Epithelial cell of esophagus (primary cell): ENCODE results near the gene SLC44A1.
"Not testable (repeated sequence)": the region's sequence is repeated elsewhere in the genome, so short reads cannot be mapped to it uniquely, and the experiment has no call there.

Experiments
- DNase-seq: peaks from one replicate; pipeline ENCODE4 v3.0.0; 2010; ENCODE audit warnings: low read depth
- H3K4me3 ChIP-seq: 2 replicates; pipeline ENCODE4 v1.5.1; 2011; ENCODE audit warnings: mild to moderate bottlenecking, low read length, control low read depth
- TF ChIP-seq, protein P1 (sequence below): IDR thresholded peaks from 2 replicates; pipeline ENCODE4 v1.5.1; 2011; ENCODE audit warnings: low read depth, mild to moderate bottlenecking, low read length, control low read depth, inconsistent platforms; ENCODE audit not compliant: insufficient read depth; ENCODE audit errors: missing control alignments

The SLC44A1 gene

DNA sequence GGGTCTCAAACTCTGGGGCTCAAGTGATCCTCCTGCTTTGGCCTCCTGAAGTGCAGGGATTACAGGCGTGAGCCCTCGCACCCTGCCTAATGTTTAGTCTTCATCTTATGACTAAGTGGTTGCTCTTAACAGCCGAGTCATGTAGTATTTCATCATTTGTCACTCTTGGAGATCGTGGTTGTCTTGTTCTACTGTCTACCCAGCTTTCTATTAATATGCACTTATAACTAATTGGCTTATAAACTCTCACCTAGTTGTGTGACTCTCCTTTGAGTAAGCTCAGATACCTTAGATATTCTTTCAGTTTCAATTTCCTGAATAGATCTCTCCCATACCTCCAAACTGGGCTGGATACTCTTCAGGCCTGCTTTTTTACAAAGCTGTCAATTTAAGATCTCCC lies 19.9 kb downstream of the SLC44A1 start:
- DNase-seq, result peak; percentile 84
- TF ChIP-seq, protein P1, sequence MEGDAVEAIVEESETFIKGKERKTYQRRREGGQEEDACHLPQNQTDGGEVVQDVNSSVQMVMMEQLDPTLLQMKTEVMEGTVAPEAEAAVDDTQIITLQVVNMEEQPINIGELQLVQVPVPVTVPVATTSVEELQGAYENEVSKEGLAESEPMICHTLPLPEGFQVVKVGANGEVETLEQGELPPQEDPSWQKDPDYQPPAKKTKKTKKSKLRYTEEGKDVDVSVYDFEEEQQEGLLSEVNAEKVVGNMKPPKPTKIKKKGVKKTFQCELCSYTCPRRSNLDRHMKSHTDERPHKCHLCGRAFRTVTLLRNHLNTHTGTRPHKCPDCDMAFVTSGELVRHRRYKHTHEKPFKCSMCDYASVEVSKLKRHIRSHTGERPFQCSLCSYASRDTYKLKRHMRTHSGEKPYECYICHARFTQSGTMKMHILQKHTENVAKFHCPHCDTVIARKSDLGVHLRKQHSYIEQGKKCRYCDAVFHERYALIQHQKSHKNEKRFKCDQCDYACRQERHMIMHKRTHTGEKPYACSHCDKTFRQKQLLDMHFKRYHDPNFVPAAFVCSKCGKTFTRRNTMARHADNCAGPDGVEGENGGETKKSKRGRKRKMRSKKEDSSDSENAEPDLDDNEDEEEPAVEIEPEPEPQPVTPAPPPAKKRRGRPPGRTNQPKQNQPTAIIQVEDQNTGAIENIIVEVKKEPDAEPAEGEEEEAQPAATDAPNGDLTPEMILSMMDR, result no peak
- H3K4me3 ChIP-seq, result no peak overlapping the region

DNA sequence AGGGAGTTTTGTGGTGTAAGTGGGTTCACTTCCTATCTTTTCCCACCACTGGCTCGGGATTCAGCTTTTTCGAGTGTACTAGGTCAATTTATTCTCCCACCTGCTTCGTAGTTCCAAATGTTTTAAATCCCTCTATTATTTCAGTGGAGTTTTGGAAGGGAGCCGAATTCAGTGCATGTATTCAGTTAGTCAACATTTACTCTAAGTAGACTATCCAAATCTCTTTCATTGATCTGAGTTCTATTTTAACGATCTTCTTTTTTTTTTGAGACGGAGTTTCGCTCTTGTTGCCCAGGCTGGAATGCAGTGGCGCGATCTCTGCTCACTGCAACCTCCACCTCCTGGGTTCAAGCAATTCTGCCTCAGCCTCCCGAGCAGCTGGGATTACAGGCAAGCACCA lies 23.8 kb downstream of the SLC44A1 start:
- H3K4me3 ChIP-seq, DNase-seq: not testable (repeated sequence)

DNA sequence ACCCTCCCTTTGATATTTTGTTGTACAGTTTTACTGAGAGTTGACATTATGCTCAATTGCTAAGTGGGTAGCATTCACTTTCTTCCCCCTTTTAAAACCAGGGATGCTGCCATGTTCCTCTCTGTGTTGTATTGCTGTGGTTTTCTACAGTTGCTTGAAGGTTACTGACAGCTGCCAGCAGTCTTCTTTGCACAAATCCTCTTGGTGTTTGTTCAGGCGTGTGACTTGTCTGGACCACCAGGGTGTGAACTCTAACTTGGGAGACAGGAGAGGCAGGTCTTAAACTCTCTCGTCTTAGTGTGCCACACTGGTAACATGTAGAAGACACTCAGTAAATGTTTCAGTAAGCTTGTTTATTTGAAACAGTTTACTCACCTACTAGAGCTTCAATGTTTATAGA lies 25.1 kb downstream of the SLC44A1 start:
- no peak overlapping the region for H3K4me3 ChIP-seq
- DNase-seq, result no peak
- TF ChIP-seq, protein P1, result no peak

DNA sequence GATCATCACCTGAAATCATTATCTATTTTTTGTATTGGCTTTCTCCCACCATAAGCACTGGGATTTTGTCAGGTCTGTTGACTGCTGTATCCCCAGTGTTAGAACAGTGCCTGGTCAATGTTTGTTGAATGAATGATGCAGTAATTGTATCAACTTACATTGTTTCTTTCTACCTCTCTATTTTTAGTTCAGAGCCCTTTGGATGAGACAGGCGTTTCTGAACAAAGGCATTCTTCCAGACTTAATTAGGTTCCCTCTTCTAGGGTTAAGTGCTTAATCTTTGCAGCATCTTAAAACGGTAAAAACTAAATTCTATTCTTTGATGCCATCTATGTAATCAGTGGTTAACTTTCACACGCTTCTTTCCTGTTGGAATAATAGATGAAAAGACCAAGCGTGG lies 26.3 kb downstream of the SLC44A1 start:
- TF ChIP-seq, protein P1, result no peak
- DNase-seq, result no peak
- H3K4me3 ChIP-seq, result no peak overlapping the region

DNA sequence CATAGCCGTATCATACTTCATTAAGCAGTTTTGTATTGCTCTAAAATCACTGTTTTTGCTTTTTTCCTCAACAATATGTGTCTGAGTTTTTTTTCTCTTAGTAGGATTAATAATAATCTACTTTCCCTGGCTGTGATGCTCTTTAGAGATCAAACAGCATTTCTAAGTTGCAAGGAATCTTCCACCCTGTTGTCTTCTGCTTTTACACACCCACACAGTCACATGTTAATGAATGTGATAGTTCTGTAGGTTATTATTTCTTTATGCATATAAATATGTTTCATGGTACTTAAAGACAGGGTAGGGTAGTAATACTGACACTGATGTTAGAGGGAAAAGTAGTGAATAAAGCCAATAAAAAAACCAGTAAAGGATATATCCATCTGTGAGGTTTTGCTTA lies 29.3 kb downstream of the SLC44A1 start:
- no peak for DNase-seq
- TF ChIP-seq, protein P1, result no peak
- H3K4me3 ChIP-seq, result no peak overlapping the region

DNA sequence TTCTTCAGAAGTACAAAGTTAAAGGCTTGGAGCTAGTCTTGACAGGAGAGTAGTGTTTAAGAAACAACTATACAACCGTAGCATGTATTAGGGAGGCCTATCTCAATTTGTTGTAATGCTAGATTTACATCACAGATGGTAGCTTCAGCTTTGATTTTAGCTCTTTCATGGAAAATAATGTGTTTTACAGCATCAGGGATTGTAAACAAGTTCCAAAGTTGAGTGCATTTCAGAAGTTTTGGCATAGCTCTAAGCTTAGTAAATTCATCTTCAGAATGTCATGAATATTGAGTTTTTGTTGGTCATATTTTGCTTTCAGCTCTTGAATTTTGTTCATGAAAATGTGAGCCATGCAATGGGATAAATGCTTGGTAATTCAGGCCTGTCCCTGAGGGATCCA lies 30.7 kb downstream of the SLC44A1 start:
- no peak overlapping the region for H3K4me3 ChIP-seq

DNA sequence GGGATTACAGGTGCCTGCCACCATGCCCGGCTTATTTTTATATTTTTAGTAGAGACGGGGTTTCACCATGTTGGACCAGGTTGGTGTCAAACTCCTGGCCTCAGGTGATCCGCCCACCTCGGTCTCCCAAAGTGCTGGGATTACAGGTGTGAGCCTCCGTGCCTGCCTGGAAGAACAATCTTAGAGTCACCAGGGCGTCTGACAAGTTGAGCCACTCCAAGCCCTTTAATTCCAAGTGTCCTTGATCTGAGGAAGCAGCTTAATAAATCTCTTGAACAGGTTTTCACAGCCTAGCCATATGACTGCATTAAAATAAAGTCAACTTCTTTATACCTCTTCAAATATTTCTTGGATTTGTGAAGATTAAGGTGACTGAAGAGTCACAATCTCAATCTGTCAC lies 31.5 kb downstream of the SLC44A1 start:
- H3K4me3 ChIP-seq, result no peak overlapping the region
- no peak for DNase-seq
- TF ChIP-seq, protein P1, result no peak

More for the DNA sequence above, 30.7 kb downstream of the SLC44A1 start:
- TF ChIP-seq, protein P1, result no peak
- no peak for DNase-seq

DNA sequence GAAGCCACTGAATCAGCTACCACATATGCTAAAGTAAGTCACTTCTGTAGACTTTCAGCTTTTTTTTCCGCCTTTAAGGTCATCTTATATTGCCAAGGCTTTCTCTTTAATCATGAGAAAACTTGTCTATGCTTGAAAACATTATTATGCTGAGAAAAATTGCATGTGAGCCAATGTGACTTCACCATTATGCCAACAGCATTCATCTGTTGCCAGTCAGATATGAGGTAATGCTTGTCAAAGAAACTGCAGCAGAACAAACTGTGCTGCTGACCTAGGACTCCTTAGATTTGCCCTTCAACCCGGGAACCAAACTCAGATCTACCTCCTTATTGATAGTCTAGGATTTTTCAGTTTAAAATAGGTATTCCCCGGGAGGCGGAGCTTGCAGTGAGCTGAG lies 34.3 kb downstream of the SLC44A1 start:
- TF ChIP-seq, protein P1, result no peak
- H3K4me3 ChIP-seq, result no peak overlapping the region
- DNase-seq, result peak; percentile 93
